Stomach (tissue), 9 donors: Measurements from ENCODE around the gene EAF1. TPM values are rescaled to one million over a fixed set of nuclear protein-coding genes. Genes with fewer than 3 reads are reported as not detected.

Experiments
- DNase-seq, 2 donors: peaks; one replicate each; pipeline versions ENCODE4 v3.0.0 to v3.0.0-alpha.2; 2013 to 2019
- H3K27ac ChIP-seq, 5 donors: fragments of 200-600 bp in 4 of 5; sonication (generic) in 4 of 5; one replicate each; pipeline ENCODE4 v1.5.1; 2013 to 2019; ENCODE audit warnings: mild to moderate bottlenecking in 1 of 5, moderate library complexity in 1 of 5
- H3K27me3 ChIP-seq, 3 donors: fragments of 200-600 bp; sonication (generic); one replicate each; pipeline ENCODE4 v1.5.1; 2017 to 2019; ENCODE audit warnings: mixed run types in 1 of 3
- H3K36me3 ChIP-seq, 4 donors: fragments of 200-600 bp; sonication (generic); 1 replicate in 3 of 4; 2 replicates in 1 of 4; pipeline ENCODE4 v1.5.1; 2016 to 2019
- H3K4me1 ChIP-seq, 4 donors: fragments of 200-600 bp; sonication (generic); one replicate each; pipeline ENCODE4 v1.5.1; 2016 to 2019
- H3K4me3 ChIP-seq, 4 donors: fragments of 200-600 bp; sonication (generic) in 3 of 4; one replicate each; pipeline ENCODE4 v1.5.1; 2016 to 2019; ENCODE audit warnings: mild to moderate bottlenecking in 1 of 4
- H3K9me3 ChIP-seq, 4 donors: fragments of 200-600 bp; sonication (generic); one replicate each; pipeline ENCODE4 v1.5.1; 2016 to 2019
- EP300 ChIP-seq: sonication (generic); formaldehyde crosslinking; IDR thresholded peaks from one replicate; pipeline ENCODE4 v1.6.1; 2017; ENCODE audit warnings: antibody characterized with exemption
- POLR2A ChIP-seq, 4 donors: fragments of 450-650 bp; IDR thresholded peaks; one replicate each; pipeline ENCODE4 v1.6.1; 2016; ENCODE audit warnings: antibody characterized with exemption in 4 of 4, control low read depth in 2 of 4, mild to moderate bottlenecking in 1 of 4, moderate library complexity in 1 of 4
- POLR2AphosphoS5 ChIP-seq, 3 donors: sonication (generic); formaldehyde crosslinking; IDR thresholded peaks; one replicate each; pipeline ENCODE4 v1.6.1; 2016; ENCODE audit warnings: antibody characterized with exemption in 3 of 3
- WGBS, 5 donors: extraction: QIAGEN DNeasy Blood & Tissue Kit in 3 of 5; methylation state at CpG; one replicate each; pipeline versions ENCODE4 v1.1.5 to v1.1.7; 2013 to 2018; 5-methylcytosine and 5-hydroxymethylcytosine counted together
- intact Hi-C: fragments of 100-400 bp; cut with DNase I; formaldehyde crosslinking; loops from one replicate; pipeline ENCODE4 v1.15.1; 2023; ENCODE audit warnings: low total_unique reads
- polyA plus RNA-seq, 3 donors: library from polyadenylated mRNA; stranded (reverse); fragments of 200-250 nt; gene quantifications; one replicate each; pipeline ENCODE4 v1.2.3, GENCODE V29; 2013
- small RNA-seq, 4 donors: library from RNA; depleted of rRNA; stranded (forward); fragments of <200 nt; gene quantifications; one replicate each; pipeline ENCODE3, GENCODE V24; 2016
- total RNA-seq, 5 donors: library from RNA; depleted of rRNA; stranded (reverse); fragments of >200 nt; gene quantifications; one replicate each; pipeline versions ENCODE4 v1.1.0 to v1.2.3, GENCODE V29; 2014 to 2016
- TF ChIP-seq, protein P1 (sequence below), 7 experiments: fragments of 450-650 bp in 4 of 7; fragments of 200-600 bp in 3 of 7; sonication (generic) in 3 of 7; IDR thresholded peaks; one replicate each; pipeline ENCODE4 v1.5.1; 2016 to 2019; ENCODE audit warnings: antibody characterized with exemption in 7 of 7, control low read depth in 2 of 7, mild to moderate bottlenecking in 1 of 7
- donor health status: healthy with polysubstance abuse.
- donor health status: Bipolar disorder and iron deficiency.
- donor health status: healthy.

The EAF1 gene
- total and polyA plus RNA-seq, 8 donors = 1.8 to 62.9 (median 15.9) TPM

GRCh38 chr3:15490158-15490557 is 62.8 kb downstream of the EAF1 start:
- Histone ChIP-seq H3K4me1 (no peaks in the 10 kb centered on the region), H3K27ac (no peak overlapping the region), H3K4me3 (no peak overlapping the region), H3K27me3 (no peaks in the 10 kb centered on the region), H3K36me3 (peaks cover 0 to 21% (median 7%) of the 10 kb centered on the region in 4 donors), H3K9me3 (no peaks in the 10 kb centered on the region)
- TF ChIP-seq EP300 (no peak), POLR2A (IDR thresholded peaks at IDR 0.05) (no peak), POLR2AphosphoS5 (IDR thresholded peaks at IDR 0.05) (no peak)
- TF ChIP-seq, protein P1, sequence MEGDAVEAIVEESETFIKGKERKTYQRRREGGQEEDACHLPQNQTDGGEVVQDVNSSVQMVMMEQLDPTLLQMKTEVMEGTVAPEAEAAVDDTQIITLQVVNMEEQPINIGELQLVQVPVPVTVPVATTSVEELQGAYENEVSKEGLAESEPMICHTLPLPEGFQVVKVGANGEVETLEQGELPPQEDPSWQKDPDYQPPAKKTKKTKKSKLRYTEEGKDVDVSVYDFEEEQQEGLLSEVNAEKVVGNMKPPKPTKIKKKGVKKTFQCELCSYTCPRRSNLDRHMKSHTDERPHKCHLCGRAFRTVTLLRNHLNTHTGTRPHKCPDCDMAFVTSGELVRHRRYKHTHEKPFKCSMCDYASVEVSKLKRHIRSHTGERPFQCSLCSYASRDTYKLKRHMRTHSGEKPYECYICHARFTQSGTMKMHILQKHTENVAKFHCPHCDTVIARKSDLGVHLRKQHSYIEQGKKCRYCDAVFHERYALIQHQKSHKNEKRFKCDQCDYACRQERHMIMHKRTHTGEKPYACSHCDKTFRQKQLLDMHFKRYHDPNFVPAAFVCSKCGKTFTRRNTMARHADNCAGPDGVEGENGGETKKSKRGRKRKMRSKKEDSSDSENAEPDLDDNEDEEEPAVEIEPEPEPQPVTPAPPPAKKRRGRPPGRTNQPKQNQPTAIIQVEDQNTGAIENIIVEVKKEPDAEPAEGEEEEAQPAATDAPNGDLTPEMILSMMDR (IDR thresholded peaks at IDR 0.05) = no peak
- DNase-seq = no peak
- intact Hi-C loops = no loop called here
- WGBS, 5 donors = 89 to 97% (median 95%) methylated on average over 2 of the region's 2 CpGs

DNA sequence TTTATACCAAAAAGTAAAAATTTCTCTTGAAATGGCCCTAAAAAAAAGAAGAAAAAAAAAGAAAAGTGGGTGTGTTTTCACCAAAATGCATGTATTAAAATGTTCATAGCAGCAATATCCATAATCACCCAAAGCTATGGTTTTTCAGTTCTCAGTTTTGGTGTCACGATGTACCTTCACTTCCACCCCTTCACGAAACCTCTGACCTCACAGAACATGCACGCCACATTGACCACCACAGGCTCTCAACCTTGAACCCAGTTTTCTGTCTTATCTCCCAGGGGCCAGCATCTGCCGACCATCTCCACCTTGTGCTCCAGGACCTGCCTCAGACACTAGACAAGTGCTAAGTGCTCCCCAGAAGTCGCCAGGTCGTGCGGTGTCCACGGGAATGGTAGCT is 63.7 kb downstream of the EAF1 start:
- DNase-seq = no peak
- TF ChIP-seq EP300 = no peak
- TF ChIP-seq, protein P1 (IDR thresholded peaks at IDR 0.05) = no peak
- no peak for TF ChIP-seq POLR2A (IDR thresholded peaks at IDR 0.05)
- no peak for TF ChIP-seq POLR2AphosphoS5 (IDR thresholded peaks at IDR 0.05)

More for the DNA sequence above, 63.7 kb downstream of the EAF1 start:
- Histone ChIP-seq H3K4me1 (peaks cover 0 to 6% (median 0%) of the 10 kb centered on the region in 4 donors), H3K4me3 (no peak overlapping the region), H3K36me3 (peaks cover 0 to 20% (median 6%) of the 10 kb centered on the region in 4 donors), H3K27ac (no peak overlapping the region), H3K9me3 (no peaks in the 10 kb centered on the region), H3K27me3 (no peaks in the 10 kb centered on the region)
- intact Hi-C loops = no loop called here
- WGBS, 5 donors = 93 to 96% (median 95%) methylated on average over 8 of the region's 8 CpGs

Small RNA genes lying within 50 kb of the gene (small RNA-seq; reads per million reads assigned to genes)
- 0 reads per million in 4 donors for gene RNU6-1024P

Other genes starting within 250 kb of the EAF1 start
- gene CAPN7, start 221.4 kb upstream of the EAF1 start, total RNA-seq = 100 to 1,000 TPM in 3 of 5 donors, 10 to 100 TPM in 2; 68.4 to 483 (median 118) TPM
- gene CAPN7, start 221.4 kb upstream of the EAF1 start, polyA plus RNA-seq = 10 to 100 TPM in 2 of 3 donors, 1 to 10 TPM in 1; 7.7 to 13.6 (median 12.3) TPM
- 10 to 100 TPM in 4 of 5 donors, 1 to 10 TPM in 1; 1.8 to 43.7 (median 27.5) TPM for gene SH3BP5, start 95.0 kb upstream of the EAF1 start, total RNA-seq
- gene SH3BP5, start 95.0 kb upstream of the EAF1 start, polyA plus RNA-seq = 10 to 100 TPM; 12.5 to 16.5 (median 13.0) TPM
- gene METTL6, start 54 bp upstream of the EAF1 start, total RNA-seq = 10 to 100 TPM in 1 of 5 donors, 1 to 10 TPM in 3, under 1 TPM in 1; 0.29 to 35.8 (median 5.9) TPM
- gene METTL6, start 54 bp upstream of the EAF1 start, polyA plus RNA-seq = 10 to 100 TPM in 2 of 3 donors, 1 to 10 TPM in 1; 6.8 to 14.5 (median 11.5) TPM
- gene COLQ, start 94.1 kb downstream of the EAF1 start, total RNA-seq = 1 to 10 TPM in 3 of 5 donors, under 1 TPM in 1, not detected in 1; 0.29 to 5.3 (median 1.2) TPM
- gene COLQ, start 94.1 kb downstream of the EAF1 start, polyA plus RNA-seq = 1 to 10 TPM in 1 of 3 donors, under 1 TPM in 2; 0.62 to 1.9 (median 0.76) TPM
- gene HACL1, start 174.0 kb downstream of the EAF1 start, total RNA-seq = 10 to 100 TPM; 18.1 to 46.7 (median 34.1) TPM
- gene HACL1, start 174.0 kb downstream of the EAF1 start, polyA plus RNA-seq = 10 to 100 TPM; 13.9 to 21.7 (median 14.7) TPM
- 100 to 1,000 TPM in 1 of 5 donors, 10 to 100 TPM in 3, 1 to 10 TPM in 1; 2.9 to 102 (median 23.0) TPM for gene BTD, start 174.1 kb downstream of the EAF1 start, total RNA-seq
- gene BTD, start 174.1 kb downstream of the EAF1 start, polyA plus RNA-seq = 10 to 100 TPM in 2 of 3 donors, 1 to 10 TPM in 1; 8.1 to 12.5 (median 10.3) TPM